WI38 (cell line): Measurements from ENCODE around the gene DNAJC11.

ENCODE experiments used
- H3K4me3 ChIP-seq: 2 replicates; pipeline ENCODE4 v1.5.1; 2011; ENCODE audit warnings: low read depth, mild to moderate bottlenecking, control low read depth, low read length
- TF ChIP-seq, protein P1 (sequence below): IDR thresholded peaks from 2 replicates; pipeline ENCODE4 v1.5.1; 2012; ENCODE audit warnings: low read depth, mild to moderate bottlenecking, control low read depth, low read length

Gene DNAJC11

DNA sequence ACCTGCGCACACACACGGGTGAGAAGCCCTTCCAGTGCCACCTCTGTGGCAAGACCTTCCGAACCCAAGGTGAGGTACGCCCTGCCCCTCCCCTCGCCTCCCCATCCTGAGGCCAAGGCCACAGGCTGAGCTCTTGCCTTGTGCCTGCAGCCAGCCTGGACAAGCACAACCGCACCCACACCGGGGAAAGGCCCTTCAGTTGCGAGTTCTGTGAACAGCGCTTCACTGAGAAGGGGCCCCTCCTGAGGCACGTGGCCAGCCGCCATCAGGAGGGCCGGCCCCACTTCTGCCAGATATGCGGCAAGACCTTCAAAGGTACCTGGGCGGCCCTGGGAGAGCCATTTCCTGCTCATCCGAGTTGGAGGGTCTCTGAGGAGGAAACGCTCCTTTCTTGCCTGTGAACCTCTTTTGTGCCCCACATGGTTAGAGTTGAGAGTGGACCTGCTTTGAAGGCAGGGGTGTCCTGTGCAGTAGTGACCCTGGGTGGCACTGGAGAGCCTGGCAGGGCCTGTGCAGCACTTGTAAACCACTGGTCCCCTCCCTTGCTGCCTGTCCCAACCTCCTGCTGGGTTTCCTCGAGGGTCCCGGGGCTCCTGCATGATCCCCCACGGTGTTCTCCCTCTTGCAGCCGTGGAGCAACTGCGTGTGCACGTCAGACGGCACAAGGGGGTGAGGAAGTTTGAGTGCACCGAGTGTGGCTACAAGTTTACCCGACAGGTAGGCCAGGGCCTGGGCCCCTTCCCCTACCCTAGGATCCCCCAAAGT is 113.3 kb downstream of the DNAJC11 start:
- TF ChIP-seq, protein P1, sequence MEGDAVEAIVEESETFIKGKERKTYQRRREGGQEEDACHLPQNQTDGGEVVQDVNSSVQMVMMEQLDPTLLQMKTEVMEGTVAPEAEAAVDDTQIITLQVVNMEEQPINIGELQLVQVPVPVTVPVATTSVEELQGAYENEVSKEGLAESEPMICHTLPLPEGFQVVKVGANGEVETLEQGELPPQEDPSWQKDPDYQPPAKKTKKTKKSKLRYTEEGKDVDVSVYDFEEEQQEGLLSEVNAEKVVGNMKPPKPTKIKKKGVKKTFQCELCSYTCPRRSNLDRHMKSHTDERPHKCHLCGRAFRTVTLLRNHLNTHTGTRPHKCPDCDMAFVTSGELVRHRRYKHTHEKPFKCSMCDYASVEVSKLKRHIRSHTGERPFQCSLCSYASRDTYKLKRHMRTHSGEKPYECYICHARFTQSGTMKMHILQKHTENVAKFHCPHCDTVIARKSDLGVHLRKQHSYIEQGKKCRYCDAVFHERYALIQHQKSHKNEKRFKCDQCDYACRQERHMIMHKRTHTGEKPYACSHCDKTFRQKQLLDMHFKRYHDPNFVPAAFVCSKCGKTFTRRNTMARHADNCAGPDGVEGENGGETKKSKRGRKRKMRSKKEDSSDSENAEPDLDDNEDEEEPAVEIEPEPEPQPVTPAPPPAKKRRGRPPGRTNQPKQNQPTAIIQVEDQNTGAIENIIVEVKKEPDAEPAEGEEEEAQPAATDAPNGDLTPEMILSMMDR = no peak
- no peak overlapping the region for H3K4me3 ChIP-seq

DNA sequence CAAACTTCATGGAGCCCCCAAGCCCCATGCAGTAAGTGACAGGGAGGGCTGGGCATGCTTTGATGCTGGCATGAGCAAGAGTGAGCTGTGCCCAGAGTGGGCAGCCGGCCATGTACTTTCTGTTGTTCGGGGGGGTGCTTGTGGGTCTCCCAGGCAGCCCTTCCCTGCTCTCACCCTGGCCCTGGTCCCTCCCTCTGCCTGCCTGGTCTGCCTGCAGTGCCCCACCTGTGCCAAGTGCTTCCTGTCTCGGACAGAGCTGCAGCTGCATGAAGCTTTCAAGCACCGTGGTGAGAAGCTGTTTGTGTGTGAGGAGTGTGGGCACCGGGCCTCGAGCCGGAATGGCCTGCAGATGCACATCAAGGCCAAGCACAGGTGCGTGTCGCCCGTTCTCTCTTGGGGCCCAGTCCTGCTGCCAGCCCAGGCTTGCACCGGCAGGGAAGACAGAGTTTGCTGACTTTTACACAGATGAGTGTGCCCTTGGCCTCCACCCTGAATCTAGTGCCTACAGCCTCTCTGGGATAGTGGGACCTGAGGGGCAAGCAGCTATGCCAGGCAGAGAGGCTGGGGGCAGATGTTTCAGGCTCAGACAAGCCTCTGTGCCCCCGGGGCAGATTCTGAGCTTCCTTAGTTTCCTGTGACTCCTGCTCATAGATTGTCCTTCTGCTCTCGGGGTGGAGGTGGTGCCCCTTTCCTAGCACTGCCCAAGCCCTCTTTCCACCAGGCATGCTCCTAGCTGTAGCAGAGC is 114.2 kb downstream of the DNAJC11 start:
- TF ChIP-seq, protein P1 = no peak
- no peak overlapping the region for H3K4me3 ChIP-seq

DNA sequence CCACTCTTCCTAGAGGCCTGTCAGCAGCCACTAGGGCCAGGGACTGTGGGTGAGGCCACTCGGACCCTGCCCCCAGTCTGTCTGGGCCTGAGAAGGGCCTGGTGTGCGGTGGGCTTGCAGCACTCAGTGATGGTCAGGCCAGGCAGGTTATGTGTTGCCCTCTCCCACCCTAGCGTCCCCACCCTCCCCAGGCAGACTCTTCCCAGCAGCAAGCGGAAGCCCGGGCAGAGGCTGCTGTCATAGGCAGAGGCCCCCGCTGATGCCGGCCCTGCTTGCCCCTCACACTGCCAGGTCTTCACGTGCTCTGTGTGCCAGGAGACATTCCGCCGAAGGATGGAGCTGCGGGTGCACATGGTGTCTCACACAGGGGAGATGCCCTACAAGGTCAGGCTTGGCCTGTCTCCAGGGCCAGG is 115.2 kb downstream of the DNAJC11 start:
- TF ChIP-seq, protein P1 = no peak
- no peak overlapping the region for H3K4me3 ChIP-seq

DNA sequence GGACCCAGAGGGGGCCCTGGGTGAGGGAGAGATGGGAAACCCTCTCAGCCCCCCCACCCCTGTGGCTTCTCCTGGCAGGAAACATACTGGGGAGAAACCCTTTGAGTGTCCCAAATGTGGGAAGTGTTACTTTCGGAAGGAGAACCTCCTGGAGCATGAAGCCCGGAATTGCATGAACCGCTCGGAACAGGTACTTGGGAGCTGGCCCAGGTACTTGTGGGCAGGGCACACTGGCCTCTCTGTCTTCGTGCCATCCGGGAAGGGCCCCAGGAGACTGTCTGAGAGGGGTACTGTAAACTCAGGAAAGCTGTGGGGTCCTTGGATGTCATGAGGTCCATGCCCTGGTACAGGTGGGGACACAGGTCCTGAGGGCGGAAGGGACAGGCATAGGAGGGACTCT is 115.8 kb downstream of the DNAJC11 start:
- TF ChIP-seq, protein P1 = no peak
- no peak overlapping the region for H3K4me3 ChIP-seq

DNA sequence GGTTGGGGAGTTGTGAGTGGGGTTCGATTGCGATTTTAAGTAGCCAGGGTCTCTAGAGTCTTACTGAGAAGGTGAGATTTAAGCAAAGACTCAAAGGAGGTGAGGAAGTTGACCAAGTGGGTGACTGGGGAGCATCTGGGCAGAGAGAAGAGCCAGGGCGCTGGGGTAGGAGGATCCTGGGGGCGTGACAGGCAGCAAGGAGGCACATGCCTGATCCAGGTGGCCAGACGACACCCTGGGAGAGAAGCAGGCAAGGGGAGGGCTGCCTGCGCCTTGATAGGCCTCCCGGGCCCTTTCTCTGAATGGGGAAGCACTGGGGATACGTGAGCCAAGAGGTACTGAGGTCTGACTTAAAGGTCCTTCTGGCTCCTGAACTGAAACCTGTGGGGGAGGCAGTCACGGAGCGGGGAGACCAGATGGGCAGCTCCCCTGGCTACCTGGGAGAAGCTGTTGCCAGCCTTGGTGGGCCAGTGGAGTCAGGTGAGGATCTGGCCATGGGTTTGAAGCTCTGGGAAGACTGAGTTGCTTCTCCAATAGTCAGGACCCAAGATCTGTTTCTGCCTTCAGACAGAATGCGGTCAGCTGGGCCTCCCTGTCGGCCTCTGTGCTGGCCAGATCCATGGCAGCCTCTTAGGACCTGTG is 116.4 kb downstream of the DNAJC11 start:
- TF ChIP-seq, protein P1 = no peak
- H3K4me3 ChIP-seq = no peak overlapping the region
